Mesendoderm (in vitro differentiated cells): ENCODE measurements around the gene LGR4.

Source experiments
- DNase-seq: peaks from one replicate; pipeline ENCODE4 v3.0.0; 2013
- H2AK5ac ChIP-seq: 2 replicates; pipeline ENCODE4 v1.6.1; 2013; ENCODE audit warnings: low read length, inconsistent platforms
- H2BK120ac ChIP-seq: 2 replicates; pipeline ENCODE4 v1.6.1; 2013; ENCODE audit warnings: low read depth, mild to moderate bottlenecking, low read length, moderate library complexity, mixed read lengths
- H2BK15ac ChIP-seq: replicated peaks from 2 replicates; pipeline ENCODE4 v1.6.1; 2013; ENCODE audit warnings: low read depth, mild to moderate bottlenecking, moderate library complexity
- H2BK5ac ChIP-seq: 2 replicates; pipeline ENCODE4 v1.6.1; 2013; ENCODE audit warnings: low read length, inconsistent platforms
- H3K18ac ChIP-seq: 2 replicates; pipeline ENCODE4 v1.6.1; 2013; ENCODE audit warnings: mild to moderate bottlenecking, low read length, mixed read lengths
- H3K23ac ChIP-seq: one replicate; pipeline ENCODE4 v1.6.1; 2013; ENCODE audit warnings: low read length
- H3K27ac ChIP-seq: 2 replicates; pipeline ENCODE4 v1.5.1; 2013; ENCODE audit warnings: low read depth, mild to moderate bottlenecking, inconsistent platforms, low read length, moderate library complexity
- H3K27me3 ChIP-seq: 2 replicates; pipeline ENCODE4 v1.6.1; 2013; ENCODE audit warnings: low read length, control low read depth, mild to moderate bottlenecking, inconsistent platforms; ENCODE audit not compliant: insufficient read depth, poor library complexity
- H3K36me3 ChIP-seq: 2 replicates; pipeline ENCODE4 v1.6.1; 2013; ENCODE audit warnings: low read length, inconsistent platforms; ENCODE audit not compliant: control insufficient read depth, insufficient read depth
- H3K4ac ChIP-seq: one replicate; pipeline ENCODE4 v1.6.1; 2013; ENCODE audit warnings: low read depth, mild to moderate bottlenecking, low read length, moderate library complexity
- H3K4me1 ChIP-seq: 2 replicates; pipeline ENCODE4 v1.6.1; 2013; ENCODE audit warnings: low read depth, low read length, inconsistent platforms; ENCODE audit not compliant: control insufficient read depth
- H3K4me2 ChIP-seq: 2 replicates; pipeline ENCODE4 v1.6.1; 2013; ENCODE audit warnings: low read length
- H3K4me3 ChIP-seq: 2 replicates; pipeline ENCODE4 v1.5.1; 2013; ENCODE audit warnings: mild to moderate bottlenecking, low read length
- H3K56ac ChIP-seq: one replicate; pipeline ENCODE4 v1.6.1; 2013; ENCODE audit warnings: low read length
- H3K79me1 ChIP-seq: 2 replicates; pipeline ENCODE4 v1.6.1; 2013; ENCODE audit warnings: low read length, inconsistent platforms
- H3K79me2 ChIP-seq: 2 replicates; pipeline ENCODE4 v1.6.1; 2013; ENCODE audit warnings: mild to moderate bottlenecking, low read length; ENCODE audit not compliant: control insufficient read depth, insufficient read depth
- H3K9ac ChIP-seq: 2 replicates; pipeline ENCODE4 v1.6.1; 2013; ENCODE audit warnings: low read length, inconsistent platforms
- H4K5ac ChIP-seq: one replicate; pipeline ENCODE4 v1.6.1; 2013; ENCODE audit warnings: low read length
- H4K8ac ChIP-seq: one replicate; pipeline ENCODE4 v1.6.1; 2013; ENCODE audit warnings: low read depth, mild to moderate bottlenecking, control low read depth, low read length, moderate library complexity
- WGBS: extraction: QIAGEN DNeasy Blood & Tissue Kit; methylation state at CpG from one replicate; pipeline ENCODE4 v1.1.7; 2013; ENCODE audit warnings: low lambda C conversion rate, missing lambda C conversion rate; ENCODE audit not compliant: insufficient coverage; ENCODE audit errors: extremely low coverage; 5-methylcytosine and 5-hydroxymethylcytosine counted together

The LGR4 gene

DNA sequence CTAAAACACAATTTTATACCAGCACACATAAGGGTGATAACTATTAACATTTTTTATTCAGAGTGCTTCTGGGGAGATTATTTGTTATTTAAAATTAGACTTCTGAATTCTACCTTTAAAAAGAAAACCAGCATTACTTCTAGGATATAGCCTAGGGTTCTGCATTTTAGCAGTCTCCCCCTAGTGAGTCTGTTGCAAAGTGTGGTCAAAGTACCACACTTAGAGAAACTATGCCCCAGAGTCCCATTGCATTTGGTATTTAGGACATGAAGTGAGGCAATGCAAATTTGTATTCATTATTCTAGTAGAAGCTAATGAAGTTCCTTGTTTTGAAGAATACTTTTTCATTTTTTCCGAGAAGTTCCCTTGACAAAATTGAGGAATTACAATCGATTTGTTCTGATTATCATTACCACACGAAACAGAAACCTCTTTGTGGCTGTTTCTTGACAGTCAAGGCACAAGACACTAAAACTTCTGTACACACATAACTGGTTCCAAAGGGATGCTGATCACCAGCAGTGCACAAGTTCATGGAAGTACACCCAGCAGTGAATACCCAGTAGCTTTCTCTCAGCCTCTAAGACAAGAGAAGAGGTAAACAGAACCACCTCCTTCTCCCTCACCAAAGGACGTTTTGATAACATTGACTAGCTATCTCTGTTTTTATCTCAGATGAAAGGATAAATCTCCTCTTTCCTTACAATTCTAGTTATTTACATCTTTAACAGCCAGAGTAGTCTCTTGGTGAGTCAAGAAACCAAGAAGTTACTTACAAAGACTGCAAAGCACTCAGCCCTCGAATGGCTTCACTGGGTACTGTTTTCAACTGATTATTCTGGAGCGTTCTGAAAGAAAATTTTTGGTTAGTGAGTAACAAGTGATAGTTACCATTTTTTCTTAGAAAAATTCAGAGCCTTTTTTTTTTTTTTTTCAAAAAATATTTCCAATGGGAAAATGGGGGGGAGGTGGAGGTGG is 82.0 kb downstream of the LGR4 start:
- no peak overlapping the region for H3K4me2 ChIP-seq
- no peak overlapping the region for H2BK120ac ChIP-seq
- DNase-seq: no peak
- no peaks in the 10 kb centered on the region for H3K27me3 ChIP-seq
- no peak overlapping the region for H3K4ac ChIP-seq
- H3K79me2 ChIP-seq: no peaks in the 10 kb centered on the region
- H3K56ac ChIP-seq: no peak overlapping the region
- peaks cover 14% of the 10 kb centered on the region for H3K4me1 ChIP-seq
- H3K36me3 ChIP-seq: no peaks in the 10 kb centered on the region
- H3K23ac ChIP-seq: no peak overlapping the region
- no peak overlapping the region for H2BK5ac ChIP-seq
- H3K9ac ChIP-seq: no peak overlapping the region
- no peak overlapping the region for H2AK5ac ChIP-seq
- H3K79me1 ChIP-seq: no peaks in the 10 kb centered on the region
- no peak overlapping the region for H4K5ac ChIP-seq
- no peak overlapping the region for H4K8ac ChIP-seq
- H2BK15ac ChIP-seq: no peak overlapping the region
- no peak overlapping the region for H3K27ac ChIP-seq
- no CpG with 5 or more reads among the region's 6 CpGs for WGBS
- H3K18ac ChIP-seq: no peak overlapping the region
- no peak overlapping the region for H3K4me3 ChIP-seq

DNA sequence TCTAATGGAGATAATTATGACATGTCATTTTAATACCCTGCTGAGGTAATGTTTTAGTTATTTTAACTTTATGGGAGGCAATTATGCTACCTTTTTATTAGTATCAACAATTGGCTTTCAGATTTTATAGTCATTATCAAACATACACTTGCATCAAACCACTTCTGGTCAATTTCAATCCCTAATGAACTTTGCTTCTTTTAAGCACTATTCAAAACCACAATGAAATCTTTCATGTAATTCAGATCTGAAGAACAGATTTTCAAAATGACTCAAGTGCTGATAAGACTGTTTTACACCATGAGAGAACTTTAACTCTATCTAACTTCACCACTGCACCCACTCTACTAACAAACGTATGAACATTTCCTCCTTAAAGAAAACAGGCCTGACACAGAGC is 83.7 kb downstream of the LGR4 start:
- no peak for DNase-seq
- Histone ChIP-seq H3K27ac (no peak overlapping the region), H4K8ac (no peak overlapping the region), H3K79me1 (no peaks in the 10 kb centered on the region), H3K4me2 (no peak overlapping the region), H3K56ac (no peak overlapping the region), H3K79me2 (no peaks in the 10 kb centered on the region), H3K4ac (no peak overlapping the region), H3K4me3 (no peak overlapping the region), H3K23ac (no peak overlapping the region), H3K18ac (no peak overlapping the region), H3K4me1 (peaks cover 9% of the 10 kb centered on the region), H2AK5ac (no peak overlapping the region), H2BK5ac (no peak overlapping the region), H3K27me3 (no peaks in the 10 kb centered on the region), H2BK15ac (no peak overlapping the region), H3K9ac (no peak overlapping the region), H3K36me3 (no peaks in the 10 kb centered on the region), H2BK120ac (no peak overlapping the region), H4K5ac (no peak overlapping the region)
- WGBS: no CpG with 5 or more reads among the region's 1 CpG

DNA sequence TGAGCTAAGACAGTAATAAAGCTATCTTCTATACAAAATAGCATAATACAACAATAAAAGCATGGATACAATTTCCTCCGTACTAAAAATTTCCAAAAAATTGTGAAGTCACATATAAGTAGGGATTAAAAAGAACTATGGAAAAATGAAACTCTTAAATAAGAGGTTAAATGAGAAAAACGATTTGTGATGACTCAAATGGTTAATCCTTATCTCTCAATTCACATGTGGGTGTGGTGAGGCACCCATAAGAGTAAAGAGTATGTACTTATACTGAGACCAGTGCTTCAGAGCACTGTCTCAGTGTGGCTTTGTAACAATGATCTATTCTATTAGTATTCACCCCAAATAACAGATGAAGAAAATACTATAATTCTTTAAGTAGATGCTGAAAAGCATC is 84.6 kb downstream of the LGR4 start:
- no peak overlapping the region for H2BK120ac ChIP-seq
- WGBS: no CpG with 5 or more reads among the region's 2 CpGs
- no peak overlapping the region for H3K56ac ChIP-seq
- H4K8ac ChIP-seq: no peak overlapping the region
- no peaks in the 10 kb centered on the region for H3K79me1 ChIP-seq
- H3K36me3 ChIP-seq: no peaks in the 10 kb centered on the region
- no peak overlapping the region for H3K9ac ChIP-seq
- H2AK5ac ChIP-seq: no peak overlapping the region
- H3K4me1 ChIP-seq: peaks cover 9% of the 10 kb centered on the region
- H3K79me2 ChIP-seq: no peaks in the 10 kb centered on the region
- H3K27me3 ChIP-seq: no peaks in the 10 kb centered on the region
- H3K4me2 ChIP-seq: no peak overlapping the region
- no peak overlapping the region for H2BK5ac ChIP-seq
- H3K23ac ChIP-seq: no peak overlapping the region
- DNase-seq: no peak
- H4K5ac ChIP-seq: no peak overlapping the region
- no peak overlapping the region for H2BK15ac ChIP-seq
- H3K27ac ChIP-seq: no peak overlapping the region
- H3K4ac ChIP-seq: no peak overlapping the region
- H3K18ac ChIP-seq: no peak overlapping the region
- no peak overlapping the region for H3K4me3 ChIP-seq

DNA sequence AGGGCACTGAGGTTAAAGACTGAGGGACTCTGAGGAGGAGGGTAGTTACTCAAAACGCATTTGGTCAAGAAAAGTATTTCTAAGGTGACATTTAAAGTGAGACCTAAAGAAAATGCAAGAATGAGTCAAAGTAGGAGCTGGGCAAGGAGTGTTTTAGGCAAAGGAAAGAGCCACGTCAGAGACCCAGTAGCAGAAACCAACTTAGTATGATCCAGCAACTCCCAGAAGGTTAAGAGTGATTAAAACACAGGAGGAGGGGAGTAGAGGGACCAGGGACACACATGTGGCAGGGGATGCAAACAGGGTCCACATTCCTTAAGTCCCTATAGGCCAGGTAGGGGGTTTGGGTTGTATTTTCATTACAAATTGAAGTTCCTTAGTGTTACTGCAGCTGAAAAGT is 85.2 kb downstream of the LGR4 start:
- H3K27me3 ChIP-seq: no peaks in the 10 kb centered on the region
- H3K27ac ChIP-seq: no peak overlapping the region
- WGBS: no CpG with 5 or more reads among the region's 2 CpGs

DNA sequence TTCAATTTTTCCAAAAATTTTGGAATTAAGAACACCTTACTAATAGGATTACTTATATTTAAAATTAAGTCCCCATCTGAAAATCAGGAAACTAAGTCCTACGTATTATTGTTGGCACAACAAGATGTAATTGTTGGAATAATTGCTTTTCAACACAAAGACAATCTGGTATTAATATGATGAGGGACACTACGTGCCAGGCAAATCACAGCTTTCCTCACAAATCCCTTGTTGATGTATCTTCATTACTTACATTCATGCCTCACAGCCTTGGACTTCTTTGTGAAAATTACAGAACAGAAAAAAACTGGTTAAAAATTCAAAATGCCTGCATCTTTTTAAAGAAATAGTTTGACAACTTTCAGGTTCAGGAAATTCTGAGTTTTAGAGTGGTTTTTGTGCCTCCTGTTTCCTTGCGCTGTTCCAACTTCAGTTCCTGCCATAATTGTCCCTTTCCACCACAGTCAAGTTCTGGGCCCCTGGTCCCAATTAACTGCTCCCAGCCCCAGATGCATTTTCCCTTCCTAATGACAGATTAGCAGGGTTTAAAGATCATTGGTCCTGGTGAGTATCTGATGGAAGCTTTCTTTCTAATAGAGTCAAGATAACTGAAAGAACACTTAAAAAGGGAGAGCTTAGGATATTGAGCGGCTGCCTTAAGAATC is 86.3 kb downstream of the LGR4 start:
- no peak overlapping the region for H3K23ac ChIP-seq
- WGBS: no CpG with 5 or more reads among the region's 4 CpGs
- H3K4ac ChIP-seq: no peak overlapping the region
- H3K9ac ChIP-seq: no peak overlapping the region
- H2BK15ac ChIP-seq: no peak overlapping the region
- peaks cover 6% of the 10 kb centered on the region for H3K4me1 ChIP-seq
- H3K36me3 ChIP-seq: no peaks in the 10 kb centered on the region
- H4K8ac ChIP-seq: peak overlapping the region; percentile 56
- no peak overlapping the region for H3K18ac ChIP-seq
- H2BK120ac ChIP-seq: no peak overlapping the region
- H3K56ac ChIP-seq: no peak overlapping the region
- no peak overlapping the region for H2BK5ac ChIP-seq
- H3K79me1 ChIP-seq: no peaks in the 10 kb centered on the region
- H3K27me3 ChIP-seq: no peaks in the 10 kb centered on the region
- no peak overlapping the region for H3K27ac ChIP-seq
- DNase-seq: no peak
- H3K4me3 ChIP-seq: no peak overlapping the region
- H4K5ac ChIP-seq: no peak overlapping the region
- H2AK5ac ChIP-seq: no peak overlapping the region
- no peak overlapping the region for H3K4me2 ChIP-seq
- H3K79me2 ChIP-seq: no peaks in the 10 kb centered on the region

More for the DNA sequence above, 85.2 kb downstream of the LGR4 start:
- Histone ChIP-seq H3K9ac (no peak overlapping the region), H3K79me2 (no peaks in the 10 kb centered on the region), H2AK5ac (no peak overlapping the region), H3K79me1 (no peaks in the 10 kb centered on the region), H4K8ac (no peak overlapping the region), H3K36me3 (no peaks in the 10 kb centered on the region), H3K23ac (no peak overlapping the region), H2BK120ac (no peak overlapping the region), H2BK15ac (no peak overlapping the region), H3K4me1 (peaks cover 9% of the 10 kb centered on the region), H3K18ac (no peak overlapping the region), H3K56ac (no peak overlapping the region), H2BK5ac (no peak overlapping the region), H3K4me2 (no peak overlapping the region), H3K4ac (no peak overlapping the region), H4K5ac (no peak overlapping the region), H3K4me3 (no peak overlapping the region)
- DNase-seq: no peak
